ENCODE data around the gene KRT17.

KRT17 gene

DNA sequence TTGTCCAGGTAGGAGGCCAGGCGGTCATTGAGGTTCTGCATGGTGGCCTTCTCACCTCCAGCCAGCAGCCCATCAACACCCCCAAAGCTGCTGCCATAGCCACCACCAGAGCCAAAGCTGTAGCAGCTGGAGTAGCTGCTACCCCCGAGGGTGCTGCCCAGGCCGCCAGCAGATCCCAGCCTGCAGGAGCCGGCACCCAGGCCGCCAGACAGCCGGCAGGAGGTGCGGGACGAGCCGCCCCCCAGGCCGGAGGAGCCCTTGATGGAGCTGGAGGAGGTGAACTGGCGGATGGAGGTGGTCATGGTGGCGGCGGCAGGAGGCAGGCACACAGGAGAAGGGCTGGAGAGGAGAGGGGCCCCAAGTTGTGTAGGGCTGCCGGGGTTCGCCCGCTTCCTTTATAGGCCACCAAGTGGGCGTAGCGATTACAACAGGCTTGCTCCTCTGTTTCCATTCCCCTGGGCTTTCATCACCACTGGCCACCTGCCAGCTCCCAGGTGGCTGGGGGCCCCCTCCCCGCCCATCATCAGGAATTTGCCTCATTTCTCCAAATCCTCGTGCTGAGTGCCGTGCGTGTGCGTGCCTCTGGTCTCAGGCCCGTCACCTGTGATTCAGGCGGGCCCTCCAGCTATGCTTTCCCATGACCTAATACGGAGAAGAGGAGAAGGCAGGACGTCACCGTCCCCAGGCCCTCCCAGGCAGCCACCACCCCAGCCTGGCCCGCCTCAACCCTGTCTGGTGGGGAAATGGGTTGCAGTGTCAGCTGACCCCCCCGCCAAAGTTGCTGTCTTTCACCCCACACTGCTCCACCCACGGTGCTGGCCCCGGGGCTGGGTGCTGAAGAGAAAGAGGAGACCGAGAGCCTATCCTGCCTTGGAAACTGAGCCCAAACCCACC, at the start of gene KRT17:
Gene KRT17, minus strand, starts transcription at position 368 of the 894 bp plus-strand sequence. Its CDS starts 66 bp downstream, at position 302.
- DNase-seq (ENCODE audit: low read depth in 2 of 3, low spot score in 1 of 3) = no peak

- DNase-seq (ENCODE audit: low read depth in 2 of 3, low spot score in 1 of 3) = no peak
Observed at GRCh38 chr17:41672153-41672552, 47.8 kb upstream of the KRT17 start.

GRCh38 chr17:41667280-41668041, 43.1 kb upstream of the KRT17 start:
- DNase-seq (ENCODE audit: low read depth in 2 of 3, low spot score in 1 of 3) = no peak

GRCh38 chr17:41666708-41667279, 42.4 kb upstream of the KRT17 start:
- peak; percentile 80 to 91 (median 84) for DNase-seq (ENCODE audit: low read depth in 2 of 3, low spot score in 1 of 3)

- peak; percentile 56 to 69 (median 57) for DNase-seq (ENCODE audit: low read depth in 2 of 3, low spot score in 1 of 3)
Observed at GRCh38 chr17:41666237-41666641, 41.9 kb upstream of the KRT17 start.

GRCh38 chr17:41665566-41666236, 41.3 kb upstream of the KRT17 start:
- DNase-seq (ENCODE audit: low read depth in 2 of 3, low spot score in 1 of 3) = peak; percentile 86 to 90 (median 86)

- DNase-seq (ENCODE audit: low read depth in 2 of 3, low spot score in 1 of 3) = no peak
Observed at GRCh38 chr17:41664587-41665565, 40.5 kb upstream of the KRT17 start.

- no peak for DNase-seq (ENCODE audit: low read depth in 2 of 3, low spot score in 1 of 3)
Observed at GRCh38 chr17:41664172-41664457, 39.7 kb upstream of the KRT17 start.

DNA sequence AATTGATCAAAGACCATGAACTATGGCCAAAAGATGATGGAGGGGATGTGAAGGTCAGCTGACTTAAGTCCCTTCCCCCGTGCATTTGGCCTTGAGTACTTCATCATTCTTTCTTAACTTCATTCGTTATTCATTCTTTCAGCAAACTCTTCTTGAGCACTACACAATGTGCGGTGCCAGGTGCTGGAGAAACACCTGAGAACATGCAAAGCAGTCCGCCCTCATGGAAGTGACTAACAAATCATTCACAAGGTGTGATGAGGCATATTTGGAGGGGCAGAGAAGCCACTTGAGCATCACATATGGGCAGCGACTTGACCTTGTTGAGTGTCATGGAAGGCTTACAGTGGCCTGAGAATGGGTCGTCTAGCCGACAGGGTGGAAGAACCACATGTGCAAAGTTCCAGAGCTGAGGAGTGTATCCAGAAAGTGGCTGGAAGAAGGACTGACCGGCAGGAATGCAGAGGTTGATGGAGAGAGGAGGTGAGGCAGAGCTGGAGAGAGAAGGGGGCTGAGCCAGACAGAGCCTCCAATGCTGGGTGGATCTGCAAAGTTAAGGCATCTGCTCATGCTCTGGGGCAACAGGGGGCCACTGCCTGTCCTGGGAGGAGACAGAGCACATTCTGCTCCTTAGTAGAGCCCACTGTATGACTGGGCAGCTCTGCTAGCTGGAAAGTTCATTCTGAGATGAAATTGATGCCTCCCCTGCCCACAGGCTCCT, 39.2 kb upstream of the KRT17 start:
- DNase-seq (ENCODE audit: low read depth in 2 of 3, low spot score in 1 of 3) = no peak

- no peak for DNase-seq (ENCODE audit: low read depth in 2 of 3, low spot score in 1 of 3)
Observed at GRCh38 chr17:41660221-41660711, 35.9 kb upstream of the KRT17 start.

GRCh38 chr17:41659427-41660212, 35.2 kb upstream of the KRT17 start:
- DNase-seq (ENCODE audit: low read depth in 2 of 3, low spot score in 1 of 3) = no peak

- no peak for DNase-seq (ENCODE audit: low read depth in 2 of 3, low spot score in 1 of 3)
Observed at GRCh38 chr17:41658846-41659245, 34.5 kb upstream of the KRT17 start.

DNA sequence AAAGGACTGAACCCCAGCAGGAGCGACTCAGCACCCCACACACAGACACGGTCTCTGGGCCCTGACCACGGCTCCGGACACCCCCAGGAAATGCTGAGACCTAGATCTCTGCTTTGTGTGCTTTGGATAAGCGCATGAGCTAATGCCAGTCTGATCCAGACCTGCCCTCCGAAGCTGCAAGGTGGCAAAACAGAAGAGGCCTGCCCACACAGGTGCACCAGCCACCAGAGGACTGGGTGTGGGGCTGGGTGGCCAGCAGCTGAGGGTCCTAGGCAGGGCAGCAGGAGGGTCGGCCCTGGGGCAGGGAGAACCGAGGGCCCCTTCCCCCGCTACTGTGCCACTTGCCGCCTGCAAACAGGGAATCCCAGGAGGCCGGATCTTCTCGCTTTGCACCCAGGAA, 33.6 kb upstream of the KRT17 start:
- DNase-seq (ENCODE audit: low read depth in 2 of 3, low spot score in 1 of 3) = no peak

- DNase-seq (ENCODE audit: low read depth in 2 of 3, low spot score in 1 of 3) = no peak
Observed at GRCh38 chr17:41657176-41657754, 32.9 kb upstream of the KRT17 start.

GRCh38 chr17:41656249-41657023, 32.1 kb upstream of the KRT17 start:
- no peak for DNase-seq (ENCODE audit: low read depth in 2 of 3, low spot score in 1 of 3)

DNA sequence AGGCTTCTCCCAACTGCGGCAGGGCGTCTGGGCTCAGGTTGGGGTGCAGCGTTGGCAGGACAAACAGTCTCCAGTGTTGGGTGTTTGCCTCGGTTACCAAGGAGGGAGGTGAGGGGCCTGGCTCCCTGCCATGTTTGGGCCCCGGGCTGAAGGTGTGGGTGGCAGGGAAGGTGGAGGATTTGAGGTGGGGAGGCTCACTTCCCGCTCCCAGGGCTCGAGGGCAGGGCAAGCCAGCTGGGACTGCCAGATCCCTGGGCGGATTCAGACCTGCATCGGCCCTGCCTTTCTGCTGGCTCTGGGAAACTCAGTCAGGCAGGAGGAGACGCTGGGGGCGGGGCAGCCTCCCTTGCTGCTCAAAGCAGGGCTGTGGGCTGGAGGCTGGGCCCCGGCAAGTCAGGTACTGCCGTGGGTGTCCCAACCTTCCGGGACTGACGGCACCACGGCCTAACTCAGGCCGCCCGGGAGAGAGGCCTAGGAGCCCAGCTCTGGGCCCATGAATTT, 31.3 kb upstream of the KRT17 start:
- no peak for DNase-seq (ENCODE audit: low read depth in 2 of 3, low spot score in 1 of 3)

Data from stimulated activated CD4-positive, alpha-beta T cell treated with anti-CD3 and anti-CD28 coated beads, Interleukin-12 subunit alpha, Interleukin-12 subunit beta, amount 100 ng/mL, for 48 hours (primary cell).